GM21786 (cell line): ENCODE results near the gene SUN2.

Experiments
- ATAC-seq: cut with Tn5 transposase; IDR thresholded peaks from one replicate; pipeline ENCODE4 v1.9.1; 2021; ENCODE audit not compliant: unreplicated experiment

The SUN2 gene

DNA sequence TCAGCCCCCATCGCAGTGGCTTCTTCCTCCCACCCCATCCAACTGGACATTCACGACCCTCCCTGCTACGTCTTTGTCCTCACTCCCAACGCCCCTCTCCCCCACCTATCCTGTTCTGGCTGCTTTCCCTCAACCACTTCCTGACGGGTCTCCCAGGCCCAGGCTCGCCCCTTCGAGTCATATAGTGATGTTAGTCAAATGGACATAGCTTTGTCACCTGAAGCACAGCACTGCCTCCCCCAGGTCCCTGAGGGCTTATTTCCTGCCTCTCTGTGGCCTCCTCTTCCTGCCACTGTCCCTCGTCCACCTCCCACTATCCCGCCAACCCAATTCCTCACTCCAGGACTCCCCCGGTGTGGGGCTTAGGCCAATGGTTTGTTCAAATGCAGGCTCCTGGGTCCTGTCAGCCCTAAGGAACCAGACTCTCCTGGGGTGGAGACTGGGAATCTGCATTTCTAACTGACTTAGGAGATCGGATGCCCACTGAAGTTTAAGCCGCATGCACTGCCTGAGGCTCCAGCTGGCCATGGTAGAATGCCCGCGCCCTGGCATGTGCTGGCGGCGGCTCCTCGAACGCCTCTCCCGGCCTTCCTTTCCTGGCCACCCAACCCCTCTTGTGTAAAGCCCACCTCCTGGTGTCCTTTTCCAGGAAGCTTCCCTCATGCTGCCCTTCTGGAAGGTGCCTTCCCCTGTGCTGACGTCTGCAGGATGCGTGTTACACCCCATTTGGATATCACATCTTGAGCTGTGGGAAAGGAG is 18.3 kb downstream of the SUN2 start:
- ATAC-seq = no peak

GRCh38 chr22:38736257-38736570 is 19.6 kb downstream of the SUN2 start:
- ATAC-seq = no peak

- ATAC-seq = no peak
Measured at GRCh38 chr22:38735465-38736256, 20.1 kb downstream of the SUN2 start.

GRCh38 chr22:38735126-38735464 is 20.7 kb downstream of the SUN2 start:
- ATAC-seq = no peak

GRCh38 chr22:38734421-38735100 is 21.2 kb downstream of the SUN2 start:
- ATAC-seq = no peak

GRCh38 chr22:38733724-38734381 is 21.9 kb downstream of the SUN2 start:
- ATAC-seq = no peak

- ATAC-seq = no peak
Measured at GRCh38 chr22:38733329-38733723, 22.5 kb downstream of the SUN2 start.

GRCh38 chr22:38732251-38732815 is 23.5 kb downstream of the SUN2 start:
- no peak for ATAC-seq

DNA sequence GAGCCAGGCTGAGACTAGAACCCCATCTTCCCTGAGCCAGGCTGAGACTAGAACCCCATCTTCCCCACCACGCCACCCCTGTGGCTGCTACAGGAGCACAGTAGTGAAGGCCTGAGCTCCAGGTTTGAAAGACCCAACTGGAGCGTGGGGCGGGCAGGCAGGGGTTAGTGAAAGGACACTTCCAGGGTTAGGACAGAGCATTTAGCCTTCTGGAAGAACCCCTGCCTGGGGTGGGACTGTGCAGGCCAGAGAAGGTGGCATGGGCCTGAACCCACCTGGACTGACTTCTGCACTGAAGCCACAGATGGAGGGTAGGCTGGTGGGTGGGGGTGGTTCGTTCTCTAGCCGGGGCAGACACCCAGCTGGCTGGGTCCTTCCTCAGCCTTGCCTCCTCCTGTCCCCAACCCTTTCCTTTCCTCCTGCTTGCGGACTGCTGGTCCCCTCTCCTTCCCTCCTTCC is 24.1 kb downstream of the SUN2 start:
- no peak for ATAC-seq

- no peak for ATAC-seq
Measured at GRCh38 chr22:38730411-38730871, 25.4 kb downstream of the SUN2 start.

DNA sequence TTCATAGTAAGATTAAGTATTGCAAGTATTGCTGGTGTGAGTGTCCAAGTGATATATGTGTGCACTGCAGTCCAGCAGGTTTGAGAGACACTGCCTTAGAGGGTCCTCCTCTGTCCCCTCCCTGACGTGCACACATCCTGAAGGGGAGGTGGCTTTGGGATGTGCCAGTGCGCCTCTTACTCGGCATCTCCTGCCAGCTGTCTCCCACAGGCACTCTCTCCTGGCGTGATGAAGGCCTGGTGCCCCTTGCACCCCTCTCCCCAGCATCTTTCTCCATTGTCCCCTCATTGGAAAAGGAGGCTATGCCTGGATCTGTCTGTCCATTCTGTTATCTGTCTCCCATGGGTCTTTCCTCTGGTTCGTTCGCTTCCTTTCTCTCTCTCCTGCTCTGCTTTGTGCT is 25.9 kb downstream of the SUN2 start:
- no peak for ATAC-seq

DNA sequence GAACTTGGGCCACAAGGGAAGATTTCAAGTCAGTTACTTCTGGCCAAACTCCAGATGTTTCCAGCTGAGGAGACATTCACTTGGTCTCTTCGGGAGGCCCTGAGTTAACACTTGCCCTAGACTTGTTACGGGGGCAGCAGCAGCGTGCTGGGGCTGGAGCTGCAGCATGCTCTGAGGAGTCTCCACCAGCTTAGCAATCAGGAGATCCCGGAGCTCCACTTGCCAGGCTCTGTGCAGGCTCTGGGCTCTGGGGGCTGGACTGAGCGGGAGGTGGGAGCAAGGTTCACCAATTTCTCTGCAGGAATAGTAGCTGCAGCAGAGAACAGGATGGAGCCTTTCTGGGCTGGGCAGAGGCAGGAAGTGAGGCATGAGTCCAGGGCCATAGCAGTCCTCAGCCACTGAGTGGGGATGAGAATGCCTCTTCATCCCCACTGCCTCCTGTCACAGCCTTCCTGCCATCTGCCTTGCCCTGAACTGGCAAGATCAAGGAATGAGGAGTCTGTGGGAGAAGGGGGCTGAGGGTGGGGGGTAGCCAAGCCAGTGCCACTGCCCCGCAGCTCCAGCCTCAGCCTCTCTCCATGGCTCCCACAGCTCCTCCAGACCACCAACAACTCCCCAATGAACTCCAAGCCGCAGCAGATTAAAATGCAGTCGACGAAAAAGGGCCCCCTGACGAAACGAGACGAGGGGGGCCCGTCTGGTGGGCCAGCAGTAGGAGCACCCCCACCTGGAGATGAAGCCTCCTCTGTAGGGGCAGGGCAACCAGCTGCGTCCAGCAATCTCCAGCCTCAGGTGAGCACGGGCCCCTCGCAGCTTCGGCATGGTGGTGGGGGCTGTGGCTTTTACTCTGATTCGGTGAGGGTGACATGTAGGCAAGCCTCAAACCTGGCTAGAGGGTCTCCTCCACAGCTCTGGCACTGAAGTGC is 26.7 kb downstream of the SUN2 start:
- ATAC-seq = no peak

GRCh38 chr22:38727530-38728451 is 28.0 kb downstream of the SUN2 start:
- no peak for ATAC-seq

GRCh38 chr22:38727123-38727522 is 28.7 kb downstream of the SUN2 start:
- no peak for ATAC-seq

DNA sequence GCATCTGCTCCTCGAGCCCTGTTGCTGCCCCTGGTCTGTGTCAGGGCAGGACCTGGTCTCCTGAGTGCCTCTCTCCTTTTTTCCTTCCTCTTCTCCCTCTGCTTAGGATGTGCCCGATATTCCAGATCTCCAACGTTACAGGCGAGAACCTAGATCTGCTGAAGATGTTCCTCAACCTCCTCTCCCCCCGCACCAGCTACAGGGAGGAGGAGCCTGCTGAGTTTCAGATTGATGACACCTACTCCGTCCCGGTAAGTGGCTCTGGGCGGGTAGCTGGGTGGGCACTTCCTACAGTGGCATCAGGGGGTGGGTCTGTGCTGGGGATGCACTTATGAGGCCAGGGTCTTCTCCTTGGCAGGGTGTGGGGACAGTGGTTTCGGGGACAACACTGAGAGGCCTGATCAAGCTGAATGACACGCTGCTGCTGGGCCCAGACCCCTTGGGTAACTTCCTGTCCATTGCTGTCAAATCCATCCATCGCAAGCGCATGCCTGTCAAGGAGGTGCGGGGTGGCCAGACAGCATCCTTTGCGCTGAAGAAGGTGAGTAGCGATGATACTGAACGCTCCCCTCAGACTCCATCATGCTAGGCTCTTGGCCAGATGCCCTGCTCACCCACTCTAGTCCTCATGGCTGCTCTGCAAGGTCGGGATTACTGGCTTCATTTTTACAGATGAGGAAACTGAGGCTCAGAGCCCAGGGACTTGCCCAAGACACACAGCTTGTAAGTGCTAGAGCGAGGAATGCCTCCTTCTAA is 29.7 kb downstream of the SUN2 start:
- no peak for ATAC-seq

- ATAC-seq = no peak
Measured at GRCh38 chr22:38724926-38725571, 30.7 kb downstream of the SUN2 start.

DNA sequence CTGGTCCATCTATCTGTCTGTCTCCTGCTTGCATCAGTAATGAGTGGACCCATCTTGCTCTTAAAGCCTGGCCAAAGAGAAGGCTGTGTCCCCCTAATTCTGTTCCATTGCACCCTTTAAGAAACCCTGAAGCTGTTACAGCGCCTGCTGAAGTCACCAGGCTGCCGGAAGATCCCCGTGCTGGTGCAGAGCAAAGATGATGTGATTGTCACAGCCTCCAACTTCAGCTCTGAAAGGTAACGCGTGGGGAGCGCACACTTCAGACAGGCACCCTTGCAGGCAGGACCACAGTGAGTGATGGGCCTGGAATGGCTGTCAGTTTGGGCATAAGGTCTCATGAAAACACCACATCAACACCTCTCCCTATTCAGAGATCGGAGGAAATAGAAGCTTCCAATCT is 31.6 kb downstream of the SUN2 start:
- no peak for ATAC-seq

DNA sequence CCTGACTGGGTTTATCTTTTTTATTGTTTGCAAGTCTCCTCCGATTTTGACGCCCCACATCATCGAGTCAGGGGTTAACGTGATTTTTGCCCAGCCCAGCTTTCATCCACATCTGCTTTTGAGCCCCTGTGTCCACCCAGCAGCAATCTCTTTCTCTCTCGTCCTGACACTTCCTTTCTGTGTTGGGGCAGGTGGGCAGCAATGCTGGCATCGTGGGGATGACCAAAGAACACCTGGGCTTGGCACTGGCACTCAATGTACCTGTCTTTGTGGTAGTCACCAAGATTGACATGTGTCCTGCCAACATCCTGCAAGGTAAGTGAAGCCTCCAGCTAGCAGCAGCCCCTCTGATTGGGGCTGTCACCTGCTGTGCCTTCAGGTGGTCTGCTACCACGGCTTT is 34.2 kb downstream of the SUN2 start:
- ATAC-seq = no peak
